ENCODE data around the gene ARSA. TPM values are rescaled to one million over a fixed set of nuclear protein-coding genes. Genes with fewer than 3 reads are reported as not detected.

The ARSA gene
- total and polyA plus RNA-seq, 4 donors, result 6.8 to 28.0 (median 15.8) TPM

DNA sequence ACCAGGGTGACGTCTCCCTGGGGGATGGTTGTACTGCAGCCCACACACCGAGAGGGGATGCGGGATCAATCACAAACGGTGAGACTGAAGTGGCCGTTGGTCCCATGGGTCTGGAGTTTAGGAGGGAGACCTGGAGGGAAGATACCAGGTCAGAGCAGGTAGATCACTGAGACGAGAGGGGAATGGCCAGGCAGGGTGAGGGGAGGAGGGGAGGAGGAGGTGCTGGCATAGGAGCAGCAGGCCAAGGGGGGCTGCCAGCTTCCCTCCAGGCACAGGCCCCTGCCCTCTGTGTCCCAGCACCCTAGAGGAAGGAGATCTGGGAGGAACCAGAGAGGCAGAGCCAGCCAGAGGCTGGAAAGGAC, 20.3 kb downstream of the ARSA start (continued):
- TF ChIP-seq RXRA (IDR thresholded peaks at IDR 0.05) (no peak), FOXA2 (IDR thresholded peaks at IDR 0.05) (no peak), FOXA1 (IDR thresholded peaks at IDR 0.05) (no peak), JUND (IDR thresholded peaks at IDR 0.05) (no peak)
- TF ChIP-seq, protein P1, sequence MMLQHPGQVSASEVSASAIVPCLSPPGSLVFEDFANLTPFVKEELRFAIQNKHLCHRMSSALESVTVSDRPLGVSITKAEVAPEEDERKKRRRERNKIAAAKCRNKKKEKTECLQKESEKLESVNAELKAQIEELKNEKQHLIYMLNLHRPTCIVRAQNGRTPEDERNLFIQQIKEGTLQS (IDR thresholded peaks at IDR 0.05), result no peak

DNA sequence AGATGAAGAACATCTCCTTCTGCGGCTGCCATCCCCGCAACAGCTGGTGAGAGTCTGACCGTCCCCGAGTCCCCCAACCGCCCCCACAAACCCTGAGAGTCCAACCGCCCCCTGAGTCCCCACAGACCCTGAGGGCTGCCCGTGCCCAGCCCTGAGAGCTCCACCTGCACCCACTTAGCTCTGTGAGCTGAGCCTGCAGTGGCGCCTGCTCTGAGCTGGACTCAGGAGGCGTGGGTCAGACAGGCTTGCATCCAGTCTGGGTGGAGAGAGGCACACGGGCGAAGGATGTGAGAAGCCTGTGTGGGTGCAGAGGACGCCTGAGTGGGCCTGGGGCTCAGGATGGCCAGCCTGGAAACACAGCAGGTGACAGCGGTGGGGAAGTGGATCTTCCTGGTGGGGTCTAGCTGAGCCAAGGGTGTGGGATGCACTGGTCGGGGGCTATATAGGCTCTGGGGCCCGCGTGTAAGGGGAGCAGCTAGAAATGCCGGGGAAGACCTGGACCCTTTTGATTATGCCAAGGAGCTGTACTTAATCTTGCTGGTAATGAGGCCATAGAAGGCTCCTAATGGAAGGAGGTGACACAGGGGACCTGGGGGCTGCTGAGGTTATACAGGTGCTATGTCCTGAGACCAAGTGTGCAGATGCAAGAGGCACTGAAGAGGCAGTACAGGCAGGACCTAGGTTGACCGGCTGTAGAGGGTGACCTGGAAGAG, 20.9 kb downstream of the ARSA start:
- Histone ChIP-seq H3K27ac (ENCODE audit: low read depth in 1 of 2, low read length in 2 of 2) (no peak overlapping the region), H3K9ac (ENCODE audit: low read depth in 1 of 2, low read length in 2 of 2) (no peak overlapping the region), H3K4me3 (ENCODE audit: low read depth in 1 of 3, low read length in 3 of 3) (no peak overlapping the region), H3K36me3 (ENCODE audit: control insufficient read depth in 4 of 4, insufficient read depth in 3 of 4, low read depth in 1 of 4, low read length in 3 of 4) (no peaks in the 10 kb centered on the region), H3K4me1 (ENCODE audit: control insufficient read depth in 4 of 4, insufficient read depth in 4 of 4, low read length in 3 of 4) (no peaks in the 10 kb centered on the region), H3K9me3 (ENCODE audit: control insufficient read depth in 4 of 4, low read length in 3 of 4) (no peaks in the 10 kb centered on the region), H3K27me3 (ENCODE audit: control insufficient read depth in 4 of 4, insufficient read depth in 4 of 4, low read length in 3 of 4) (peaks cover 0 to 8% (median 3%) of the 10 kb centered on the region in 4 donors)
- WGBS, result 84% methylated on average over 18 of the region's 18 CpGs
- DNase-seq (ENCODE audit: low spot score), result no peak
- TF ChIP-seq, protein P2, sequence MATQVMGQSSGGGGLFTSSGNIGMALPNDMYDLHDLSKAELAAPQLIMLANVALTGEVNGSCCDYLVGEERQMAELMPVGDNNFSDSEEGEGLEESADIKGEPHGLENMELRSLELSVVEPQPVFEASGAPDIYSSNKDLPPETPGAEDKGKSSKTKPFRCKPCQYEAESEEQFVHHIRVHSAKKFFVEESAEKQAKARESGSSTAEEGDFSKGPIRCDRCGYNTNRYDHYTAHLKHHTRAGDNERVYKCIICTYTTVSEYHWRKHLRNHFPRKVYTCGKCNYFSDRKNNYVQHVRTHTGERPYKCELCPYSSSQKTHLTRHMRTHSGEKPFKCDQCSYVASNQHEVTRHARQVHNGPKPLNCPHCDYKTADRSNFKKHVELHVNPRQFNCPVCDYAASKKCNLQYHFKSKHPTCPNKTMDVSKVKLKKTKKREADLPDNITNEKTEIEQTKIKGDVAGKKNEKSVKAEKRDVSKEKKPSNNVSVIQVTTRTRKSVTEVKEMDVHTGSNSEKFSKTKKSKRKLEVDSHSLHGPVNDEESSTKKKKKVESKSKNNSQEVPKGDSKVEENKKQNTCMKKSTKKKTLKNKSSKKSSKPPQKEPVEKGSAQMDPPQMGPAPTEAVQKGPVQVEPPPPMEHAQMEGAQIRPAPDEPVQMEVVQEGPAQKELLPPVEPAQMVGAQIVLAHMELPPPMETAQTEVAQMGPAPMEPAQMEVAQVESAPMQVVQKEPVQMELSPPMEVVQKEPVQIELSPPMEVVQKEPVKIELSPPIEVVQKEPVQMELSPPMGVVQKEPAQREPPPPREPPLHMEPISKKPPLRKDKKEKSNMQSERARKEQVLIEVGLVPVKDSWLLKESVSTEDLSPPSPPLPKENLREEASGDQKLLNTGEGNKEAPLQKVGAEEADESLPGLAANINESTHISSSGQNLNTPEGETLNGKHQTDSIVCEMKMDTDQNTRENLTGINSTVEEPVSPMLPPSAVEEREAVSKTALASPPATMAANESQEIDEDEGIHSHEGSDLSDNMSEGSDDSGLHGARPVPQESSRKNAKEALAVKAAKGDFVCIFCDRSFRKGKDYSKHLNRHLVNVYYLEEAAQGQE (IDR thresholded peaks at IDR 0.05), result no peak
- TF ChIP-seq FOXA1 (IDR thresholded peaks at IDR 0.05), result no peak
- TF ChIP-seq YY1 (IDR thresholded peaks at IDR 0.05), result no peak
- no peak for TF ChIP-seq HNF4G (IDR thresholded peaks at IDR 0.05)
- TF ChIP-seq FOXA2 (IDR thresholded peaks at IDR 0.05), result no peak
- TF ChIP-seq, protein P3, sequence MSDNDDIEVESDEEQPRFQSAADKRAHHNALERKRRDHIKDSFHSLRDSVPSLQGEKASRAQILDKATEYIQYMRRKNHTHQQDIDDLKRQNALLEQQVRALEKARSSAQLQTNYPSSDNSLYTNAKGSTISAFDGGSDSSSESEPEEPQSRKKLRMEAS (IDR thresholded peaks at IDR 0.05), result no peak
- no peak for TF ChIP-seq JUND (IDR thresholded peaks at IDR 0.05)
- no peak for TF ChIP-seq SP1 (IDR thresholded peaks at IDR 0.05)
- no peak for TF ChIP-seq RXRA (IDR thresholded peaks at IDR 0.05)
- TF ChIP-seq, protein P1 (IDR thresholded peaks at IDR 0.05), result no peak
- TF ChIP-seq RAD21 (IDR thresholded peaks at IDR 0.05), result no peak
- no peak for TF ChIP-seq NR2F2 (IDR thresholded peaks at IDR 0.05)
- no peak for TF ChIP-seq GABPA (IDR thresholded peaks at IDR 0.05 in 1 of 2, conservative IDR thresholded peaks at IDR 0.05 in 1 of 2)
- TF ChIP-seq EGR1 (IDR thresholded peaks at IDR 0.05; ENCODE audit: low read depth in 2 of 2), result no peak

DNA sequence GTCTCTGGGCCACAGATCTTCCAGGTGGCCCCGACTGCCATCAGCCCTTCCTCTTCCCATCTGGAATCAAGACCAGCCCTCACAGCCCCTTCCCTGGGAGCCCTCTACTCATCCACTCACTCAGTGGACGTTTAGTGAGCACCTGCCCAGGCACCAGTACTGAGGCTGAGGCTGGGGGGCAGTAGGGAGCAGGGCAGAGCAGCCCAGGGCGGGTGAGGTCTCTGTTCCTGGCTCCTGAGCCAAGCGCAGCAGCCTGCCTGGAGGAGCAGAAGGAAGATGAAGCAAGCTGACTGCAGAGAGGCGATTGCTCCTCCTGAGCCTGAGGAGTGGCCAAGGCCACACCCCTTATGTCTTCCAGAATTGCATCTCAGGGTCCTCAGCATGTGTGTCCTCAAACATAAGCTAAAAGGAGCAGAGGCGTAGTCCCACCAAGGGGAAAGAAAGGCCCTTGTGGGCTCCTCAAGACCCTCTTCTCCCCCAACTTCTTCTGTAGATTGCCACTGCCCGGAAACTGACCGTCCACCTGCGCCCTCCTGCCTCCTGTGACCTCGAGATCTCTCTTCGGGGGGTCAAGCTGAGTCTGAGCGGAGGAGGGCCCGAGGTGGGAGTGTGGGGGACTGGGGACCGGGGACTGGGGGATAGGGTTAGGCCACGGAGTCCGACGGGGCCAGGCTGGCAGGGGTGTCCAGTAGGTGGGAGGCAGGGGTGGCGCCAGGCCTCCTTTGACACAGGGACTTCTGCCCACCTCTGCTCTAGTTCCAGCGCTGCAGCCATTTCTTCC, 21.6 kb downstream of the ARSA start:
- Histone ChIP-seq H3K4me1 (ENCODE audit: control insufficient read depth in 4 of 4, insufficient read depth in 4 of 4, low read length in 3 of 4) (no peaks in the 10 kb centered on the region), H3K27ac (ENCODE audit: low read depth in 1 of 2, low read length in 2 of 2) (no peak overlapping the region), H3K9ac (ENCODE audit: low read depth in 1 of 2, low read length in 2 of 2) (no peak overlapping the region), H3K27me3 (ENCODE audit: control insufficient read depth in 4 of 4, insufficient read depth in 4 of 4, low read length in 3 of 4) (peaks cover 0 to 8% (median 3%) of the 10 kb centered on the region in 4 donors), H3K36me3 (ENCODE audit: control insufficient read depth in 4 of 4, insufficient read depth in 3 of 4, low read depth in 1 of 4, low read length in 3 of 4) (no peaks in the 10 kb centered on the region), H3K9me3 (ENCODE audit: control insufficient read depth in 4 of 4, low read length in 3 of 4) (no peaks in the 10 kb centered on the region), H3K4me3 (ENCODE audit: low read depth in 1 of 3, low read length in 3 of 3) (no peak overlapping the region)
- 79% methylated on average over 19 of the region's 19 CpGs for WGBS
- TF ChIP-seq, protein P1 (IDR thresholded peaks at IDR 0.05), result no peak
- peak in 1 of 2 donors; percentile 55 for TF ChIP-seq RAD21 (IDR thresholded peaks at IDR 0.05)
- no peak for DNase-seq (ENCODE audit: low spot score)
